ENCODE measurements around the gene CCDC102B. TPM values are rescaled to one million over a fixed set of nuclear protein-coding genes. Genes with fewer than 3 reads are reported as not detected.
A peak's percentile ranks its signal among the peaks of the same experiment; 100 is the strongest.

CCDC102B gene
- total and polyA plus RNA-seq, 2 of the 8 experiments (the other 6 are each of a cell fraction or from before 2014, with no cell fraction given), result 0.80 to 1.1 TPM

DNA sequence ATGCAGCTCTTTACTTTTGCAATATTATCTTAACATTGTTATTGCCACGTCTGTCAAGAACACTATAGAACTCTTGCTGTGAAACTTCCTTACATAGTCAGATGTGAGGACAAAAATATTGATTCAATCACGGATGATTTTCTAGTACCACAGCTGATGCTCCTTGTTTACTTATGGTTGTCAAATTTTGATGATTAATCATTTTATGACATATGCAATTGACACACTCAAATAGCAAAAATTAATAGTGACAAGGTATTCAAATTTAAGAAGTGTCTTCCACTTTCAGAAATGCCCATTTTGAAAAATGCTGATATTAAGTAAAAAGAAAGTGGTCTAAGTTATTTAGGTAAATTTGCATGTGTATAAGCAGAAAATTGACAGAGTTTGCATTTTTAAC lies 284.0 kb downstream of the CCDC102B start:
- no peak overlapping the region for H2BK12ac ChIP-seq (ENCODE audit: low read depth, low read length)
- no peaks in the 10 kb centered on the region for H4K20me1 ChIP-seq (replicated peaks in 1 of 2; ENCODE audit: control insufficient read depth in 1 of 2, insufficient read depth in 2 of 2, low read length in 2 of 2)
- H2BK5ac ChIP-seq (ENCODE audit: low read depth, low read length), result no peak overlapping the region
- H4K91ac ChIP-seq (replicated peaks; ENCODE audit: insufficient read length, low read length), result no peak overlapping the region
- H3K4me2 ChIP-seq (ENCODE audit: insufficient read depth in 1 of 2, low read depth in 2 of 2, low read length in 2 of 2), result no peak overlapping the region
- ChIA-PET POLR2A (ENCODE audit: partially characterized antibody) (no interaction called here), CTCF (ENCODE audit: partially characterized antibody) (no interaction called here)
- H3K79me2 ChIP-seq (ENCODE audit: control insufficient read depth in 1 of 2, insufficient read depth in 2 of 2, low read length in 2 of 2), result no peaks in the 10 kb centered on the region
- no peaks in the 10 kb centered on the region for H3K4me1 ChIP-seq (replicated peaks in 1 of 4; ENCODE audit: control insufficient read depth in 3 of 4, insufficient read depth in 4 of 4, low read length in 3 of 4)
- no peak overlapping the region for H3K56ac ChIP-seq (replicated peaks; ENCODE audit: insufficient read length, low read depth, low read length)
- H3K79me1 ChIP-seq (ENCODE audit: low read depth, low read length), result no peaks in the 10 kb centered on the region
- no peak overlapping the region for H2BK15ac ChIP-seq (ENCODE audit: low read length)
- DNase-seq (ENCODE audit: low read depth in 1 of 2, low spot score in 2 of 2), result no peak
- H3K4me3 ChIP-seq (ENCODE audit: extremely low read depth in 1 of 4, insufficient read depth in 2 of 4, low read depth in 3 of 4, low read length in 4 of 4), result no peak overlapping the region
- H3K27ac ChIP-seq (ENCODE audit: low read depth, low read length), result no peak overlapping the region
- WGBS, 2 experiments (ENCODE audit: extremely low coverage in 1 of 2, insufficient coverage in 1 of 2, insufficient read length in 1 of 2, insufficient replicate concordance in 2 of 2, low coverage in 1 of 2, low lambda C conversion rate in 2 of 2, missing lambda C conversion rate in 1 of 2), result 80% methylated on average over 2 of the region's 2 CpGs; no CpG with 5 or more reads in 1 of the 2 experiments
- H2AK5ac ChIP-seq (ENCODE audit: low read depth, low read length), result no peak overlapping the region
- H3K9me3 ChIP-seq (ENCODE audit: insufficient read depth in 2 of 2, low read depth in 1 of 2, low read length in 1 of 2), result no peaks in the 10 kb centered on the region
- FAIRE-seq, result no peak
- H2AFZ ChIP-seq (ENCODE audit: low read length), result no peak overlapping the region
- no peak for TF ChIP-seq CHD1 (IDR thresholded peaks at IDR 0.05; ENCODE audit: low read depth, low read length)
- no peak for TF ChIP-seq ATF2 (IDR thresholded peaks at IDR 0.05; ENCODE audit: low read length)
- TF ChIP-seq CTCF (IDR thresholded peaks at IDR 0.05; ENCODE audit: control extremely low read depth in 1 of 3, insufficient read depth in 1 of 3, low read depth in 1 of 3, low read length in 3 of 3), result no peak
- peak; percentile 25; the same call in 1 of the 2 replicates for TF ChIP-seq MAFK (IDR thresholded peaks at IDR 0.05; ENCODE audit: low read depth, low read length)
- TF ChIP-seq POLR2A (IDR thresholded peaks at IDR 0.05; ENCODE audit: control extremely low read depth in 1 of 2, low read depth in 2 of 2, low read length in 2 of 2), result no peak
- no peak for TF ChIP-seq TCF12 (IDR thresholded peaks at IDR 0.05; ENCODE audit: low read depth, low read length)
- no peaks in the 10 kb centered on the region for H3K23me2 ChIP-seq (ENCODE audit: low read depth, low read length)
- H4K8ac ChIP-seq (ENCODE audit: extremely low read depth, insufficient read depth, low read length), result no peak overlapping the region
- no peak overlapping the region for H3K18ac ChIP-seq (ENCODE audit: extremely low read depth, low read length)
- no peak overlapping the region for H2BK120ac ChIP-seq (replicated peaks; ENCODE audit: low read depth, low read length)
- H3K4ac ChIP-seq (replicated peaks; ENCODE audit: insufficient read length, low read depth, low read length), result no peak overlapping the region
- no peak overlapping the region for H2BK20ac ChIP-seq (ENCODE audit: low read length)
- H3K27me3 ChIP-seq (replicated peaks in 1 of 4; ENCODE audit: control insufficient read depth in 3 of 4, extremely low read depth in 1 of 4, insufficient read depth in 3 of 4, low read length in 3 of 4), result no peaks in the 10 kb centered on the region
- no peak overlapping the region for H4K5ac ChIP-seq (ENCODE audit: insufficient read length, low read depth, low read length)
- no peak overlapping the region for H3K23ac ChIP-seq (ENCODE audit: insufficient read length)
- H3K9ac ChIP-seq (replicated peaks in 1 of 4; ENCODE audit: extremely low read depth in 1 of 4, low read depth in 3 of 4, low read length in 3 of 4), result no peak overlapping the region
- H3K36me3 ChIP-seq (ENCODE audit: control insufficient read depth in 2 of 4, insufficient read depth in 4 of 4, low read length in 3 of 4), result no peaks in the 10 kb centered on the region; a peak in 1 of 8 replicates
- no peak overlapping the region for H3K14ac ChIP-seq (ENCODE audit: insufficient read length)
